Neural progenitor cell (in vitro differentiated cells): ENCODE measurements around the gene DCAF8L2. TPM values are rescaled to one million over a fixed set of nuclear protein-coding genes. Genes with fewer than 3 reads are reported as not detected.

Experiments
- DNase-seq: peaks from one replicate; pipeline ENCODE4 v3.0.0-alpha.2; 2016; ENCODE audit warnings: low spot score
- H2AFZ ChIP-seq: fragments of 200-600 bp; sonication (generic); replicated peaks from 2 replicates; pipeline ENCODE4 v1.6.1; 2016; ENCODE audit warnings: antibody characterized with exemption
- H3F3A ChIP-seq: fragments of 200-600 bp; sonication (generic); 2 replicates; pipeline ENCODE4 v1.6.1; 2016; ENCODE audit warnings: antibody characterized with exemption, low read depth
- H3K27ac ChIP-seq: fragments of 200-600 bp; sonication (generic); 2 replicates; pipeline ENCODE4 v1.5.1; 2016; ENCODE audit warnings: mild to moderate bottlenecking
- H3K27me3 ChIP-seq: fragments of 200-600 bp; sonication (generic); 2 replicates; pipeline ENCODE4 v1.6.1; 2016; ENCODE audit warnings: mild to moderate bottlenecking, moderate library complexity
- H3K36me3 ChIP-seq: fragments of 200-600 bp; sonication (generic); 2 replicates; pipeline ENCODE4 v1.5.1; 2016
- H3K4me1 ChIP-seq: fragments of 200-600 bp; sonication (generic); 2 replicates; pipeline ENCODE4 v1.6.1; 2016; ENCODE audit warnings: mixed run types
- H3K4me2 ChIP-seq: fragments of 200-600 bp; sonication (generic); 2 replicates; pipeline ENCODE4 v1.6.1; 2016
- H3K4me3 ChIP-seq: fragments of 200-600 bp; sonication (generic); 2 replicates; pipeline ENCODE4 v1.5.1; 2016
- H3K79me2 ChIP-seq: fragments of 200-600 bp; sonication (generic); 2 replicates; pipeline ENCODE4 v1.6.1; 2016; ENCODE audit warnings: low read depth
- H3K9ac ChIP-seq: fragments of 200-600 bp; sonication (generic); 2 replicates; pipeline ENCODE4 v1.6.1; 2016
- H3K9me3 ChIP-seq: fragments of 200-600 bp; sonication (generic); 2 replicates; pipeline ENCODE4 v1.5.1; 2016; ENCODE audit warnings: low read depth
- H4K20me1 ChIP-seq: fragments of 200-600 bp; sonication (generic); 2 replicates; pipeline ENCODE4 v1.6.1; 2016; ENCODE audit warnings: low read depth
- H3K27ac Mint-ChIP-seq: 3 replicates; pipeline ENCODE4 v1.8.0; 2021; ENCODE audit warnings: mixed read lengths
- H3K27me3 Mint-ChIP-seq: 2 replicates; pipeline ENCODE4 v1.8.0; 2022; ENCODE audit warnings: low read depth, mild to moderate bottlenecking, inconsistent platforms, moderate library complexity, mixed read lengths; ENCODE audit not compliant: insufficient read depth
- H3K36me3 Mint-ChIP-seq: 3 replicates; pipeline ENCODE4 v1.8.0; 2021; ENCODE audit warnings: mixed read lengths
- H3K4me1 Mint-ChIP-seq: 3 replicates; pipeline ENCODE4 v1.8.0; 2021; ENCODE audit warnings: mixed read lengths
- H3K4me3 Mint-ChIP-seq: 3 replicates; pipeline ENCODE4 v1.8.0; 2021; ENCODE audit warnings: mild to moderate bottlenecking, moderate library complexity, mixed read lengths
- H3K9me3 Mint-ChIP-seq: 3 replicates; pipeline ENCODE4 v1.8.0; 2020; ENCODE audit warnings: mixed read lengths
- EZH2 ChIP-seq: fragments of 200-600 bp; sonication (generic); IDR thresholded peaks from 2 replicates; pipeline ENCODE4 v1.6.1; 2017; ENCODE audit warnings: antibody characterized with exemption, mild to moderate bottlenecking, moderate library complexity
- EZH2phosphoT487 ChIP-seq: fragments of 200-600 bp; sonication (generic); IDR thresholded peaks from 2 replicates; pipeline ENCODE4 v1.6.1; 2017; ENCODE audit warnings: antibody characterized with exemption
- total RNA-seq: library from RNA; depleted of rRNA; stranded (reverse); fragments of >200 nt; gene quantifications from 2 replicates; pipeline ENCODE4 v1.2.3, GENCODE V29; 2015; ENCODE audit warnings: low replicate concordance
- TF ChIP-seq, protein P1 (sequence below): fragments of 200-600 bp; sonication (generic); IDR thresholded peaks from 2 replicates; pipeline ENCODE4 v1.5.1; 2017; ENCODE audit warnings: antibody characterized with exemption, mild to moderate bottlenecking

Gene DCAF8L2
- total RNA-seq, 1 donor from 2014 or later: not detected

DNA sequence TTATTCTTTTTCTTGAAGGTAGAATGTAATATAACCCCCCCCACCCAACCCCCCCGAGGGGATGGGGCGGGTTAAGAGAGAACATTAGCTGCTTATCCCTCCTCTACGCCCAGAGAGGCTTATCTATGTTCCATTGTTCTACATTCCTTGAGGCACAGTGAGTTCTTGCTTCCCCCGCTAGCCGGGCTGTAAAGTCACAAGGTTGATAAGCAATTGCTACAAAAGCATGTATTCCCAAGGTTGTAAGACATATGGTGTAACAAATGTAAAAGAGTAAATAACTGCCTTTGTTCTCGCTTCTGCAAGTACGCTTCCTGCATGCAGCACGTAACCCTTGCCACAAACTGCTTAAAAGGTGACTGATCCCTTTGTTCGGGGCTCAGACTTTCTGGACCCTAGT is 8.2 kb downstream of the DCAF8L2 start:
- H3K36me3 ChIP-seq: no peaks in the 10 kb centered on the region
- Mint-ChIP-seq H3K4me1 (peaks cover 6% of the 10 kb centered on the region), H3K27ac (no peak overlapping the region), H3K27me3 (peaks cover 2% of the 10 kb centered on the region), H3K36me3 (no peaks in the 10 kb centered on the region), H3K4me3 (no peak overlapping the region), H3K9me3 (no peaks in the 10 kb centered on the region)
- peak; percentile 66 for DNase-seq
- no peaks in the 10 kb centered on the region for H3K79me2 ChIP-seq
- TF ChIP-seq EZH2phosphoT487 (no peak), EZH2 (no peak)
- TF ChIP-seq, protein P1, sequence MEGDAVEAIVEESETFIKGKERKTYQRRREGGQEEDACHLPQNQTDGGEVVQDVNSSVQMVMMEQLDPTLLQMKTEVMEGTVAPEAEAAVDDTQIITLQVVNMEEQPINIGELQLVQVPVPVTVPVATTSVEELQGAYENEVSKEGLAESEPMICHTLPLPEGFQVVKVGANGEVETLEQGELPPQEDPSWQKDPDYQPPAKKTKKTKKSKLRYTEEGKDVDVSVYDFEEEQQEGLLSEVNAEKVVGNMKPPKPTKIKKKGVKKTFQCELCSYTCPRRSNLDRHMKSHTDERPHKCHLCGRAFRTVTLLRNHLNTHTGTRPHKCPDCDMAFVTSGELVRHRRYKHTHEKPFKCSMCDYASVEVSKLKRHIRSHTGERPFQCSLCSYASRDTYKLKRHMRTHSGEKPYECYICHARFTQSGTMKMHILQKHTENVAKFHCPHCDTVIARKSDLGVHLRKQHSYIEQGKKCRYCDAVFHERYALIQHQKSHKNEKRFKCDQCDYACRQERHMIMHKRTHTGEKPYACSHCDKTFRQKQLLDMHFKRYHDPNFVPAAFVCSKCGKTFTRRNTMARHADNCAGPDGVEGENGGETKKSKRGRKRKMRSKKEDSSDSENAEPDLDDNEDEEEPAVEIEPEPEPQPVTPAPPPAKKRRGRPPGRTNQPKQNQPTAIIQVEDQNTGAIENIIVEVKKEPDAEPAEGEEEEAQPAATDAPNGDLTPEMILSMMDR: no peak
- peaks cover 7% of the 10 kb centered on the region for H3K4me1 ChIP-seq
- H3K9me3 ChIP-seq: peaks cover 3% of the 10 kb centered on the region
- no peaks in the 10 kb centered on the region for H3F3A ChIP-seq
- no peak overlapping the region for H3K27ac ChIP-seq
- H3K27me3 ChIP-seq: no peaks in the 10 kb centered on the region
- H4K20me1 ChIP-seq: no peaks in the 10 kb centered on the region
- H3K4me2 ChIP-seq: peak overlapping the region; percentile 53
- no peak overlapping the region for H2AFZ ChIP-seq
- H3K9ac ChIP-seq: no peak overlapping the region
- no peak overlapping the region for H3K4me3 ChIP-seq

DNA sequence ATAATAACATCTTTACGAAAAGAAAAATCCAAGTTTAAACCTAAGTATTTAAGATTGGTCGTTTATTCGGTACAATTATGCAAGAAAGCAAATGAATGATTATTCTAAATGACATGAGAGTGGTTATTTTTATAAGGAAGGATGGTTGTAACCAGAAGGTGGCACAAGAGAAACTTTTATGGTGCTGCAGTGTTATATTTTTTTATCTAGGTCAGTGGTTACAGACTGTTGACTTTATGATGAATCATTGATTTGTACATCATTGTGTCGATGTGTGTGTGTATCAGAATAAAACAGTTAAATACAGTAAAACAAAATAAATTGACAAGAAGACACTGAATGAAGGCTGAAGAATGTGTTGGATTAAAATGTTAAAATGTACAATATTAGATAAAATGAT is 9.8 kb downstream of the DCAF8L2 start:
- Histone ChIP-seq H3K4me2 (no peak overlapping the region), H3K9me3 (peaks cover 3% of the 10 kb centered on the region), H4K20me1 (no peaks in the 10 kb centered on the region), H3F3A (no peaks in the 10 kb centered on the region), H3K36me3 (no peaks in the 10 kb centered on the region), H3K4me1 (peaks cover 7% of the 10 kb centered on the region), H2AFZ (no peak overlapping the region), H3K4me3 (no peak overlapping the region), H3K27me3 (no peaks in the 10 kb centered on the region), H3K27ac (no peak overlapping the region), H3K79me2 (no peaks in the 10 kb centered on the region), H3K9ac (no peak overlapping the region)
- Mint-ChIP-seq H3K4me3 (no peak overlapping the region), H3K36me3 (no peaks in the 10 kb centered on the region), H3K27ac (no peak overlapping the region), H3K9me3 (no peaks in the 10 kb centered on the region), H3K4me1 (peaks cover 6% of the 10 kb centered on the region), H3K27me3 (peaks cover under 1% of the 10 kb centered on the region)
- DNase-seq: no peak
- no peak for TF ChIP-seq EZH2
- no peak for TF ChIP-seq EZH2phosphoT487
- TF ChIP-seq, protein P1: no peak

DNA sequence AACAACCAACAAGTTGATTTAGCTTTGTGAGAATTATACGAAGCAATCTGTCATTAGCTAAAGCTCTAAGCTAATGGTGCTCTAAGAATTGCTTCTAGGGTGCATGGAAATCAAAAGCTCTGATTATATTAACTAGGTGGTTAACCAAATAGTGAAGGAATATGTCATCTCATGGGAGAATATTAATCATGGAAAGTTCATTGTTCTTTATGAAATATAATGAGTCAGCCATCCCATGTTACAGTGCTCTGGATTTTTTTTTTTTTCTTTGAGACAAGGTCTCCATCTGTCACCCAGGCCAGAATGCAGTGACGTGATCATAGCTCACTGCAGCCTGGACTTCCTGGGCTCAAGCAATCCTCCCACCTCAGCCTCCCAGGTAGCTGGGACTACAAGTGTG is 10.5 kb downstream of the DCAF8L2 start:
- H3K27me3 ChIP-seq: no peaks in the 10 kb centered on the region
- no peak overlapping the region for H2AFZ ChIP-seq
- Mint-ChIP-seq H3K9me3 (no peaks in the 10 kb centered on the region), H3K36me3 (no peaks in the 10 kb centered on the region), H3K27ac (no peak overlapping the region), H3K4me3 (no peak overlapping the region), H3K27me3 (no peaks in the 10 kb centered on the region), H3K4me1 (peaks cover 6% of the 10 kb centered on the region)
- no peak overlapping the region for H3K4me2 ChIP-seq
- no peak for TF ChIP-seq EZH2phosphoT487
- TF ChIP-seq, protein P1: no peak
- TF ChIP-seq EZH2: no peak
- H3K9ac ChIP-seq: no peak overlapping the region
- H3F3A ChIP-seq: no peaks in the 10 kb centered on the region
- H3K27ac ChIP-seq: no peak overlapping the region
- H4K20me1 ChIP-seq: no peaks in the 10 kb centered on the region
- peaks cover 7% of the 10 kb centered on the region for H3K4me1 ChIP-seq
- H3K4me3 ChIP-seq: no peak overlapping the region
- H3K9me3 ChIP-seq: peaks cover 3% of the 10 kb centered on the region
- no peaks in the 10 kb centered on the region for H3K36me3 ChIP-seq
- no peak for DNase-seq
- no peaks in the 10 kb centered on the region for H3K79me2 ChIP-seq
